Adipocyte (in vitro differentiated cells): ENCODE results near the gene NPC1.

Experiments used
- DNase-seq: peaks from one replicate; pipeline ENCODE4 v3.0.0-alpha.2; 2015; ENCODE audit warnings: low read depth
- H3K27me3 ChIP-seq: replicated peaks from 2 replicates; pipeline ENCODE4 v1.7.0; 2013; ENCODE audit warnings: mild to moderate bottlenecking, low read length, moderate library complexity; ENCODE audit not compliant: control insufficient read depth, insufficient read depth
- H3K36me3 ChIP-seq: 2 replicates; pipeline ENCODE4 v1.7.0; 2013; ENCODE audit warnings: low read length, mild to moderate bottlenecking, moderate library complexity; ENCODE audit not compliant: control insufficient read depth, insufficient read depth, severe bottlenecking
- H3K4me1 ChIP-seq: 2 replicates; pipeline ENCODE4 v1.7.0; 2013; ENCODE audit warnings: mild to moderate bottlenecking, low read length, moderate library complexity; ENCODE audit not compliant: control insufficient read depth, insufficient read depth
- H3K4me3 ChIP-seq: 2 replicates; pipeline ENCODE4 v1.7.0; 2013; ENCODE audit warnings: mild to moderate bottlenecking, low read length, moderate library complexity
- H3K9ac ChIP-seq: 2 replicates; pipeline ENCODE4 v1.7.0; 2013; ENCODE audit warnings: mild to moderate bottlenecking, low read length, moderate library complexity
- H3K9me3 ChIP-seq: 2 replicates; pipeline ENCODE4 v1.7.0; 2013; ENCODE audit warnings: mild to moderate bottlenecking, low read length, moderate library complexity; ENCODE audit not compliant: control insufficient read depth

Gene NPC1

GRCh38 chr18:23542461-23542860, 43.8 kb downstream of the NPC1 start:
- Histone ChIP-seq H3K9me3 (no peaks in the 10 kb centered on the region), H3K4me3 (no peak overlapping the region), H3K4me1 (no peaks in the 10 kb centered on the region), H3K36me3 (peaks cover 96% of the 10 kb centered on the region), H3K9ac (no peak overlapping the region), H3K27me3 (no peaks in the 10 kb centered on the region)
- DNase-seq: no peak

- H3K4me1 ChIP-seq: no peaks in the 10 kb centered on the region
- H3K9ac ChIP-seq: no peak overlapping the region
- H3K4me3 ChIP-seq: no peak overlapping the region
- no peaks in the 10 kb centered on the region for H3K9me3 ChIP-seq
- DNase-seq: no peak
- H3K36me3 ChIP-seq: peaks cover 96% of the 10 kb centered on the region
- no peaks in the 10 kb centered on the region for H3K27me3 ChIP-seq
Observed at GRCh38 chr18:23541349-23542093, 44.8 kb downstream of the NPC1 start.

GRCh38 chr18:23540867-23541266, 45.4 kb downstream of the NPC1 start:
- H3K9ac ChIP-seq: no peak overlapping the region
- no peak overlapping the region for H3K4me3 ChIP-seq
- no peaks in the 10 kb centered on the region for H3K9me3 ChIP-seq
- H3K36me3 ChIP-seq: peaks cover 97% of the 10 kb centered on the region
- DNase-seq: no peak
- no peaks in the 10 kb centered on the region for H3K27me3 ChIP-seq
- H3K4me1 ChIP-seq: no peaks in the 10 kb centered on the region

- H3K27me3 ChIP-seq: no peaks in the 10 kb centered on the region
- no peaks in the 10 kb centered on the region for H3K4me1 ChIP-seq
- H3K9me3 ChIP-seq: no peaks in the 10 kb centered on the region
- no peak overlapping the region for H3K4me3 ChIP-seq
- no peak for DNase-seq
- no peak overlapping the region for H3K9ac ChIP-seq
- peaks cover 98% of the 10 kb centered on the region for H3K36me3 ChIP-seq
Observed at GRCh38 chr18:23539911-23540525, 46.3 kb downstream of the NPC1 start.

- no peak overlapping the region for H3K9ac ChIP-seq
- H3K4me3 ChIP-seq: no peak overlapping the region
- no peaks in the 10 kb centered on the region for H3K4me1 ChIP-seq
- peaks cover 98% of the 10 kb centered on the region for H3K36me3 ChIP-seq
- H3K27me3 ChIP-seq: no peaks in the 10 kb centered on the region
- no peaks in the 10 kb centered on the region for H3K9me3 ChIP-seq
- DNase-seq: no peak
Observed at GRCh38 chr18:23539296-23539695, 47.0 kb downstream of the NPC1 start.

- Histone ChIP-seq H3K9ac (no peak overlapping the region), H3K9me3 (no peaks in the 10 kb centered on the region), H3K4me1 (no peaks in the 10 kb centered on the region), H3K36me3 (peaks cover 98% of the 10 kb centered on the region), H3K4me3 (no peak overlapping the region), H3K27me3 (no peaks in the 10 kb centered on the region)
- DNase-seq: peak; percentile 32
Observed at GRCh38 chr18:23538870-23539269, 47.4 kb downstream of the NPC1 start.

- H3K9ac ChIP-seq: no peak overlapping the region
- no peaks in the 10 kb centered on the region for H3K9me3 ChIP-seq
- peaks cover 100% of the 10 kb centered on the region for H3K36me3 ChIP-seq
- H3K27me3 ChIP-seq: no peaks in the 10 kb centered on the region
- no peak overlapping the region for H3K4me3 ChIP-seq
- DNase-seq: no peak
- H3K4me1 ChIP-seq: no peaks in the 10 kb centered on the region
Observed at GRCh38 chr18:23538001-23538400, 48.3 kb downstream of the NPC1 start.

- no peak for DNase-seq
- H3K9me3 ChIP-seq: no peaks in the 10 kb centered on the region
- no peaks in the 10 kb centered on the region for H3K4me1 ChIP-seq
- peaks cover 100% of the 10 kb centered on the region for H3K36me3 ChIP-seq
- no peaks in the 10 kb centered on the region for H3K27me3 ChIP-seq
- H3K9ac ChIP-seq: no peak overlapping the region
- no peak overlapping the region for H3K4me3 ChIP-seq
Observed at GRCh38 chr18:23537274-23537673, 49.0 kb downstream of the NPC1 start.

GRCh38 chr18:23536204-23536603, 50.1 kb downstream of the NPC1 start:
- no peaks in the 10 kb centered on the region for H3K9me3 ChIP-seq
- H3K27me3 ChIP-seq: no peaks in the 10 kb centered on the region
- H3K9ac ChIP-seq: no peak overlapping the region
- H3K36me3 ChIP-seq: peaks cover 100% of the 10 kb centered on the region
- no peak for DNase-seq
- H3K4me3 ChIP-seq: no peak overlapping the region
- no peaks in the 10 kb centered on the region for H3K4me1 ChIP-seq

GRCh38 chr18:23534276-23534675, 52.0 kb downstream of the NPC1 start:
- Histone ChIP-seq H3K4me1 (peaks cover 10% of the 10 kb centered on the region), H3K4me3 (no peak overlapping the region), H3K36me3 (peaks cover 100% of the 10 kb centered on the region), H3K27me3 (no peaks in the 10 kb centered on the region), H3K9me3 (no peaks in the 10 kb centered on the region), H3K9ac (no peak overlapping the region)
- DNase-seq: no peak

- no peak overlapping the region for H3K4me3 ChIP-seq
- no peak overlapping the region for H3K9ac ChIP-seq
- peaks cover 24% of the 10 kb centered on the region for H3K4me1 ChIP-seq
- peaks cover 94% of the 10 kb centered on the region for H3K36me3 ChIP-seq
- no peaks in the 10 kb centered on the region for H3K9me3 ChIP-seq
- no peak for DNase-seq
- no peaks in the 10 kb centered on the region for H3K27me3 ChIP-seq
Observed at GRCh38 chr18:23532848-23533247, 53.5 kb downstream of the NPC1 start.
